Measurements from ENCODE around the gene SLBP. TPM values are rescaled to one million over a fixed set of nuclear protein-coding genes. Genes with fewer than 3 reads are reported as not detected.
A peak's percentile ranks its signal among the peaks of the same experiment; 100 is the strongest.

SLBP gene
- total and polyA plus RNA-seq, 12 donors, result 10.9 to 17.7 (median 12.8) TPM

- Histone ChIP-seq H3K27ac (peak overlapping the region in 3 of 10 donors; percentile 53 to 100 (median 100)), H3K4me3 (no peak overlapping the region), H3K9me3 (no peaks in the 10 kb centered on the region), H3K27me3 (no peaks in the 10 kb centered on the region), H3K36me3 (peaks cover 0 to 48% (median 6%) of the 10 kb centered on the region in 9 donors), H3K4me1 (peaks cover 19 to 76% (median 55%) of the 10 kb centered on the region in 9 donors)
- TF ChIP-seq CTCF (IDR thresholded peaks at IDR 0.05), result no peak
- no peak for ATAC-seq
- intact Hi-C loops (cut with DNase I), result no loop called here
- WGBS, 2 donors, result 70 to 71% methylated on average over 9 of the region's 9 CpGs
- no peak for DNase-seq
These were observed 2.3 kb upstream of the SLBP start for GRCh38 chr4:1714303-1715001.

- ATAC-seq, result peak in 5 of 8 donors; percentile 0 to 18 (median 3)
- Histone ChIP-seq H3K27me3 (no peaks in the 10 kb centered on the region), H3K9me3 (no peaks in the 10 kb centered on the region), H3K36me3 (peaks cover 0 to 43% (median 6%) of the 10 kb centered on the region in 9 donors), H3K4me1 (peaks cover 11 to 74% (median 44%) of the 10 kb centered on the region in 9 donors), H3K4me3 (peak overlapping the region; percentile 70 to 98 (median 92)), H3K27ac (peak overlapping the region; percentile 99 to 100 (median 100))
- intact Hi-C loops (cut with DNase I), result no loop called here
- WGBS, 2 donors, result 22 to 31% methylated on average over 35 of the region's 35 CpGs
- no peak for TF ChIP-seq CTCF (IDR thresholded peaks at IDR 0.05)
- DNase-seq, result no peak
These were observed 1.1 kb upstream of the SLBP start for GRCh38 chr4:1713003-1713851.

- DNase-seq, result peak in 1 of 2 donors; percentile 59
- WGBS, 2 donors, result 0% methylated on average over 85 of the region's 85 CpGs
- Histone ChIP-seq H3K27ac (peak overlapping the region; percentile 99 to 100 (median 100)), H3K4me1 (peaks cover 11 to 67% (median 36%) of the 10 kb centered on the region in 9 donors), H3K9me3 (no peaks in the 10 kb centered on the region), H3K4me3 (peak overlapping the region; percentile 70 to 98 (median 92)), H3K27me3 (no peaks in the 10 kb centered on the region), H3K36me3 (peaks cover 0 to 28% (median 2%) of the 10 kb centered on the region in 9 donors)
- ATAC-seq, result peak; percentile 13 to 47 (median 24)
- intact Hi-C loops (cut with DNase I), result loop anchor here in 1 of 10 donors (1.0 kb wide), 1 partner anchor 10 kb away; the partner anchor contains the start of genes TACC3 and TMEM129
- no peak for TF ChIP-seq CTCF (IDR thresholded peaks at IDR 0.05)
These were observed 426 bp downstream of the SLBP start for GRCh38 chr4:1711571-1712215.

- H3K27me3 ChIP-seq, result no peaks in the 10 kb centered on the region
- TF ChIP-seq CTCF (IDR thresholded peaks at IDR 0.05), result no peak
- DNase-seq (no peak), ATAC-seq (no peak)
- H3K4me3 ChIP-seq, result peak overlapping the region; percentile 70 to 98 (median 92)
- intact Hi-C loops (cut with DNase I), result no loop called here
- H3K36me3 ChIP-seq, result peaks cover 0 to 28% (median 0%) of the 10 kb centered on the region in 9 donors
- H3K27ac ChIP-seq, result peak overlapping the region; percentile 99 to 100 (median 100)
- no peaks in the 10 kb centered on the region for H3K9me3 ChIP-seq
- peaks cover 11 to 67% (median 36%) of the 10 kb centered on the region in 9 donors for H3K4me1 ChIP-seq
- 16 to 17% methylated on average over 22 of the region's 22 CpGs for WGBS, 2 donors
These were observed 1.0 kb downstream of the SLBP start for GRCh38 chr4:1711055-1711570.

All from heart right ventricle (tissue), 16 donors.